GM18502 (cell line): ENCODE measurements around the gene SCFD2.
A peak's percentile ranks its signal among the peaks of the same experiment; 100 is the strongest.
"Not testable (repeated sequence)": the region's sequence is repeated elsewhere in the genome, so short reads cannot be mapped to it uniquely, and the experiment has no call there.

Source experiments
- ATAC-seq: cut with Tn5 transposase; IDR thresholded peaks from one replicate; pipeline ENCODE4 v1.9.1; 2021; ENCODE audit warnings: mild to moderate bottlenecking; ENCODE audit not compliant: unreplicated experiment, poor library complexity

The SCFD2 gene

DNA sequence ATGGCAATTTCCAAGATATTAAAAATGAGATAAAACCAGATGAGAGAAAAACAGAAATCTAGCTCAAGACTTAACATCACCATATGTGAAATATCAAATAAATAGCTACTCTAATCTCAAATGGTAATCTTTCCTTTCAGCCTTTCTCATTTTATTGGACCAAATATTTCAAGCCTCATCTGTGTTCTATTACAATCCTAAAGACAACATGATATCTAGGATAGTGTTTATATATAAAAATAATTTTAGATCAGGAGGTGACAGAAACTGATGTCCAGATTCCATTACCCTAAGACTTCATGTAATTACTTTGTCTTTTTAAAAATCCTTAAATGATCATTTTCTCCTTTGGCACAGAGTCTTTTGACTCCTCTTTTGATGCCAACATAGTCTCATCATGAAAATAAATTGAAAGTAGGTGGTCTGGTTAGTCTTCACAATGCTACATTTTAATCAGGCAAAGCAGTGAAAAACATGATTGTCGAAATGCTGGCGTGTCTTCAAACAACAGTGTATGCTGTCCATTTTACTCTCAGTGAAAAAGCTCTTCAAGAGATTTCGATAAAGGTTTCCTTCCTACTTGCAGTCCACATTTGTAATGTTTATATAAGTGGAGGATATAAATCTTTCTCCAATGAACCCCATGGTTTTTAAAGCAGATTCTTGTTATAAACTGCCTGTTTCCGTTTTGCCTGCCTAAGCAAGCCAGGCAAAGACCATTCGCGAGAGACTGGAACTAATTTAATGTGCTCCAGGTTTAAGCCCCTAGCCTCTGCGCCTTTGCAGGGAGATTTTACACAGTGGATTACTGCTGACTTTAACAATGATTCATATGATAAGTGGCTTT lies 169.8 kb downstream of the SCFD2 start:
- no peak for ATAC-seq

DNA sequence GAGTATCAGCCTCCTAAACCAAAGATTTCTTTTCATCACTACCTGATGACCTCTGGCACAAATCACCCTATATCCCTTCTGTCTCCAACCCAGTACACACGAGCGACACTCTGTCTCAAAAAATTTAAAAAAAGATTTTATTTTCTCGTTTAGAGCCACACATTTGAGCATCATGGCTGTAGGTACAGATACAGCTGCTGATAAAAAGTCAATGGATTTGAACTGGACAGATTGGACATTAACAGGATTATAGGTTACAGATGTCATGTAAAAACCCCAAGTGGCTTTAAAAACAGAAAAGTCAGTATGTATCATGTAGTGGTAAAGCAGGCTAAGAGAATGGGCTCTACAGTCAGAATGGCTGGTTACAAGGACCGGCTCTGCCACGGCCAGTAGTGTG lies 171.1 kb downstream of the SCFD2 start:
- no peak for ATAC-seq

DNA sequence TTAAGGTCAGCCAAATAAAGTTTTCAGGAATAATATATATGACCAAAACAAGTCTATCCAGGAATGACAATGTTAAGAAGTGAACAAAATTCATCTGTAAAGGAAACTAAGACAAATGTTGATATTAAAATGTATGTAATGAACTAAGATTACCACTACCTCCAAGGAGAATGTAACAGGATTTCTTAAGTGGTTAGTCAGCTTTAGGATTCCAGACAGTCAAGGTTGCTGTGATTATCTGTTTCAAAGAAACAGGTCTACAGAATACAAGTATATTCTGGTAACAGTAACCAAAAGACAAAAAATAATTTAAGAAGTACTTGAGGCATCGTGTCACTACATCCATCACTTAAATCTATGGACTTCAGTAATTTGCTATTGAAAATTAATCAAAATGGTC lies 172.8 kb downstream of the SCFD2 start:
- ATAC-seq = no peak

DNA sequence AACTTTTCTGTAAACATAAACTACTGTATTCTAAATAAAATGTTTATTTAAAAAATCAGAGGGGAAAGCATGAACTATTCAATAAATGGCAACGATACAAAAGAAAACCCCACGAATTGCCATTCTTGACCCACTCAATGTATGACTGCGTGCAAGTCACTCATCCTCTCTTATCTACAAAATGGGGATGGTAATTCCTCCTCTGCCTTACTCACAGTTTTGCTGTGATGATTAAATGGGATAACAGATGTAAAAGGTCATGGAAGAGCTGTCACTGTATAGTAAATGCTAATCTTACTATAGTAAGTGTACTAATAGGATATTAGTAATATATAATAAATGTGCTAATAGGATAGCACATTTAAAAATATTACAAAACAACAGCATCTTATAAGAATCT lies 173.4 kb downstream of the SCFD2 start:
- ATAC-seq = no peak

DNA sequence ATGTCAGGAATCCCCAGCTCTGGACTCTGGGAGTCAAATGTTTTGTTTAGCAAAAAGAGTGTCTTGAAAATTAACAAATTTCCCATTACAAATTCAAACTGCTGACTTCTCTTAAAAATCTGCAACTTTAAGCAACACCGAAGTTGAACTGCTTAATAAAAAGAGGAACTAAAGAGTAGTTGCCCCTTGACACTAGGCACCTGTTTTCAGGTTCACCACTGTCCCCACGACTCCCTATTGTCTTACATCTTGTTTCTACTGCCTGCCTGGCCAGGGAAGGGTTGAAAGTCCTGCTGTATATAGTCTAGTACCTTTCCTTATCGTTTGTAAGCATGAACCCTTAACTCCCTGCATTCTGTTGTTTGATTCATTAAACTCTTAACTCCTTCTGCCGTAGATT lies 173.9 kb downstream of the SCFD2 start:
- no peak for ATAC-seq

DNA sequence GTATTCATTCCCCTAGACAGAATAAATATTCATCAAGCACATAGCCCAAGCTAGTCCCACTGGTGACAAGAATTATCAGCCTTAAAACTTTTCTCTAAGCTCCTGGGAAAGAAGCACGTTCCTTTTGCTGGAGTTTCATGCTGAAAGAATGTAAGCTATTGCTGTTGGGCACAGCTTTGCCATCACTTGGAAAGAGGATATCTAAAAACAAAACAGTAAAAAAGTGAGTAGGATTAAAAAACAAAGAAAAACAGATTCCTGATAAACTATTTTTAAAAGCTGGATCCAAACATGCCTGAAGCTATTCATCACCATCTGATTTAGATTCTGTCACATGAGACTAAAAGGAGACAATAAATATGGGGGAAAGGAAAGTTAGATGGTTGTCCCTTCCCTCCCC lies 176.8 kb downstream of the SCFD2 start:
- ATAC-seq = no peak

DNA sequence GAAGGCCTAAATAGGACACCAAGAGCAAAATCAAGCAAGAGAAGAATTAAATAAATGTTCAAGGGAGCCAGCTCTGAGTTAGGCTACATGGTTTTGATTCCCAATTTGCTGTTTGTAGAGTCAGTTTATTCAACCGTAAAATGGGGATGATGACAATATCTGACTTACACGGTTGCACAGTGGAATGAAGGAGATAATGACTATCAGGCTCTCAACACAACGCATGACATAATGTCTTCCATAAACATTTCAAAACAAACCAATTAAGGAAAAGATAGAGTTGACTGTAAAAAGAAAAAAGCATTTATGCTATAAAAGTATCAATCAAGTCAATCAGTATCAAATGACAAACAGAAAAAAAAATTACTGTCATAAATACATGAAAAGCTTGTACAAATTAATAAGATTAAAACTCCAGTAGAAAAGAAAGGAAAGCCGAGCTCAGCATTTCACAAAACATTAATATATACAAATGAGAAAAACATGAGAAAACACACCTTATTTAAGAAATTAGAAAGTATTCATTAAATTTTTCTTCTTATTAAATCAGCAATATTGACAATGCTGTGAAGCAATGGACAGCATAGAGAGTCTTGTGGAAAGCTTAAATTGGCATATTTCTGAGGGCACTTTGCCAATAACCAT lies 179.0 kb downstream of the SCFD2 start:
- no peak for ATAC-seq

DNA sequence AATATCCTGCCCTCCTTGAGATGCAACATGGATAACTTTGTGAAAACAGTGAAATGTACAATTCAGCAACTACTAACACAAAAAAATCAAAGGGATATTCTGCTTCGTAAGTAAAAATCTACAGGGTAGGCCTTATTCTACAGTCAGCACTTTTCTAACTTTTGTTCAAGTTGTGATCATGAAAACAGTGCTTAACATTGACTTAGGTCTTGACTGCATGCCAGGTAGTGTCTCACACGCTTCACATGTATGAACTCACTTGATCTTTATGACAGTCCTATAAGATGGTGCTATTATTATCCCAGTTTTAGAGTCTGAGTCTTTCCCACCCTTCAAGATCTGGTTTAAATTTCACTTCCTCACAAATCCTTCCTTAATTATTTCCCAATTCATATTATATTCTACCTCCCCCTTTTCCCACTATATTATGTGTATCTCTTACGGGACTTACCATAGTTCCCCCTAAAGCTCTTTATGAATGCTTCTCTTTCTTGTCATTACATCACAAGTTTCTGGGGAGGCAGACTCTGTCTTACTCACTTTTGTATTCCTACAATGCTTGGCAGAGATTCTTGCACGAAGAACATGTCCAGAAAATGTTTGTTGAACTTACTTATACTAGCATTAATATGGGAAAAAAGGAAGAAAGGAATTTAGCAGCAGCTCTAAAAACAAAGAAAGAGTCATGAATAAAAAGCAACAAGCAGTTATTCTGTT lies 179.8 kb downstream of the SCFD2 start:
- ATAC-seq = no peak

DNA sequence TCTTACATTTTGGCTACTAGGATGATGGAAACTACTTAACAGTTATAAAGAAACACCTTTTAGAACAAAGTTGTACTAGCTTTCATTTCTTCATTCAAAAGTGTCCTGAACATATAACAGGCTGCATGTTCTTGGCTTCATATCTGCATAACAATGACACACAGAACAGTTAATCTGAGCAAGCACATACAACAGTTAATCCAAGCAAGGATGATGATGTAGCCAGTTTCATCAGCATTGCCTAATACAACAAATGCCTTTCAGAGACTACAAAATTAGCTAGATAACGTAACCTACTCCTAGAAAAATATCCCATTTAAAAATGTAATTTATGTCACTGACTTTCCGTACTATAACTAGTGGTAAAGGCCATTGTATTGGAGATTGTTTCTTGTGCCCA lies 182.1 kb downstream of the SCFD2 start:
- no peak for ATAC-seq

DNA sequence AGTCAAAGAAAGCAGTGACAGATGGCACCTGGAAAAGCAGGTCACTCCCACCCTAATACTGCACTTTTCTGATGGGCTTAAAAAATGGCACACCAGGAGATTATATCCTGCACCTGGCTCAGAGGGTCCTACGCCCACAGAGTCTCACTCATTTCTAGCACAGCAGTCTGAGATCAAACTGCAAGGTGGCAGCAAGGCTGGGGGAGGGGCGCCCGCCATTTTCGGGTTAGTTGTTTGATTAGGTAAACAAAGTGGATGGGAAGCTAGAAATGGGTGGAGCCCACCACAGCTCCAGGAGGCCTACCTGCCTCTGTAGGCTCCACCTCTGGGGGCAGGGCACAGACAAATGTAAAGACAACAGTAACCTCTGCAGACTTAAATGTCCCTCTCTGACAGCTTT lies 188.1 kb downstream of the SCFD2 start:
- ATAC-seq = not testable (repeated sequence)

DNA sequence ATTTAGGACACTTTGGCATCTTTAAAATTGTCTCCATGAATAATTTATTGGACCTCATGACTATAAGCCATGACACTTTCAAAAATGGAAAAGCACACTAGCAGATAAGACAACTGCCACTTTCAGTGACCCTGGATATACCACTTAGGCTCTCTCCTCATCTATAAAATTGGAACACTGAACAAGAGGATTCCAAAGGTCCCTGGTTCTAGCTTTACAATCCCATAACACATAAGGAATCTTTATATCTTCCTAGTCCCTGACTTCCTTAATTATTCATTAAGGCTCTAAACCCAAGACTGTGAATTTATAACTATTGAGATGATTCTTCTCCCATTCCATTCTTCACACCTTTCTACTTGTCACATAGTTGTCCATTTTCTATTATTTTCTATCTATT lies 190.2 kb downstream of the SCFD2 start:
- no peak for ATAC-seq

DNA sequence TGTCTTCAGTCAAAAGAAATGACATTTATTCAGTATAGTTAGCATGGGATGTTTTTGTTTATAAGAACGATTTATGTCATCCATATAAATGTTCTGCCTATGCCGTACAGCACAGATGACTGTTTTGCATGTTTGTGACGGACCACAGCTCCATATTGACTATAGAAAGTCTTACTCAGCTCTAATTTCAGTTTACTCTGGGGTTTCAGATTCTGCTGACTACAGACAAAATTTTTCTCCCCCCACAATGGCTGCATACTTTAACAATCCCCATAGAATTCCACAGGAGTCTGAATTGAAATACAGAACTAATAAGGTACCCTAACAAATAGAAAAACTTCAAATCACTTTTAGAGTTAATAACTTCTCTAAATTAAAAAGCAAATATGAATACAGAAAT lies 191.0 kb downstream of the SCFD2 start:
- ATAC-seq = no peak

DNA sequence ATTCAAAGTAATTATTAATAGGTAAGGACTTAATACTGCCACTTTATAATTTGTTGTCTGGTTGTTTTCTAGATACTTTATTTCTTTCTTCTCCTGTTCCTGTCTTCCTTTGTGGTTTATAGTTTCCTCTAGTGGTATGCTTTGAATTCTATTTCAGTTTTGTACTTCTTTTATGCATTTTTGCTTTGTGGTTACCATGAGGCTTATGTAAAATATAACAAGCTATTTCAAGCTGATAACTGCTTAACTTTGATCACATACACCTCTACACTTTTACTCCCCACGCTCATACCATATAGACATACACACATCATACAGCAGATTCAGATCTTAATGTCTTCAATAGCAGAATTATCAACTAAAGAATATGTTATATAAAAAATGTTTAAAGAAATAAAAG lies 192.3 kb downstream of the SCFD2 start:
- no peak for ATAC-seq

DNA sequence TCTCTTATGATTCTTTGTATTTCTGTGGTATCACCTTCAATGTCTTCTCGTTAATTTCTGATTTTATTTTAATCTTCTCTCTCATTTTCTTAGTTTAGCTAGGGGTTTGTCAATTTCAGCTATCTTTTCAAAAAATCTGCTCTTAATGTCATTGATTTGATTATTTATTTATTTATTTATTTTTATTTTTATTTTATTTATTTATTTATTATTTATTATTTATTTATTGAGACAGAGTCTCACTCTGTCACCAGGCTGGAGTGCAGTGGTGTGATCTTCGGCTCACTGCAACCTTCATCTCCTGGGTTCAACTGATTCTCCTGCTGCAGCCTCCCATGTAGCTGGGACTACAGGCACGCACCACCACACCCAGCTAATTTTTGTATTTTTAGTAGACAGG lies 194.1 kb downstream of the SCFD2 start:
- ATAC-seq = no peak

DNA sequence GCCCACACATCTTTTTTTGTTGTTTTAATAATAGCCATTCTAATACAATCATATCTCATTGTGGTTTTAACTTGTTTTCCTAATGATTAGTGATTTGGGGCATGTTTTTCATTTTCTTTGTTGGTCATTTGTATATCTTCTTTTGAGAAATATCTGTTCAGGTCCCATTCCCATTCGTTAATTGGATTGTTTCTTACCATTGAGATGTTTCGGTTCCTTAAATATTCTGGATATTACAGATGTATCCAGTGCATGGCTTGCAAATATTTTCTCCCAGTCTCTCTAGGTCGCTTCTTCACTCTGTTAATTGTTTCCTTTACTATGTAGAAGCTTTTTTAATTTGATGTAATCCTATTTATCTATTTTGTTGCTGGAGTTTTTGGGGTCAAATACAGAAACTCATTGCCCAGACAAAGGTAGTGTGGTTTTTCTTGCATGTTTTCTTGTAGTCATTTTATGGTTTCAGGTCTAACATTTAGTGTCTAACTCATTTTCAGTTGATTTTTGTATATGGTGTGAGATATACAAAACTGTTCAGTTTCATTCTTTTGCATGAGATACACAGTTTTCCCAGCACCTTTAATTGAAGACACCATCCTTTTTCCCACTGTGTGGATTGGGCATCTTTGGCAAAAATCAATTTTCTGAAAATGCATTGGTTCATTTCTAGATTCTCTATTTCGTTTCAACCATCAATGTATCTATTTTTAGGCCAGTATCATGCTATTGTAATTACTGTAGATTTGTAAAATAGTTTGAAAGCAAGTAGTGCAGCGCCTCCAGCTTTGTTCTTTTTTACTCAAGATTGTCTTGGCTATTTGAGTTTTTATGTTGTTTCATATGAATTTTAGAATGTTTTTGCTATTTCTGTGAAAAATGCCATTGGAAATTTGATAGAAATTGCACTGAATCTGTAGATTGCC lies 195.9 kb downstream of the SCFD2 start:
- peak; percentile 61 for ATAC-seq

DNA sequence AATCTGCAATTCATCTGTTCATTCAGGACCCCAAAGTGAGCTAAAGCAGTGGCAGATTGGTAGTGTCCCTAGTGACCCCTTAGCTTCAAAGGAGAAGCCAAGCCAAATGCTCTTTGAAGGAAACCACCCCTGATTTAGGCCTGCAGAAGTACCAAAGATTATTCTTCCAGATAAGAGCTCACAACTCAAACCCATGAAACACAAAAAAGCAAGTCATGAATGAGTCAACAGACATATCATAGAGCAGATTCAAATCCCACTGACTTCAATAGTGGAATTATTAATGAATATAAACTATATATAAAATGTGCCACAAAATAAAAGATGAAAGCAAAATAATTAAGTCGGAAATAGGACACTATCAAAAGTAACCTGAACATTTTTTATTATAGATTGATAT lies 197.6 kb downstream of the SCFD2 start:
- ATAC-seq = no peak

DNA sequence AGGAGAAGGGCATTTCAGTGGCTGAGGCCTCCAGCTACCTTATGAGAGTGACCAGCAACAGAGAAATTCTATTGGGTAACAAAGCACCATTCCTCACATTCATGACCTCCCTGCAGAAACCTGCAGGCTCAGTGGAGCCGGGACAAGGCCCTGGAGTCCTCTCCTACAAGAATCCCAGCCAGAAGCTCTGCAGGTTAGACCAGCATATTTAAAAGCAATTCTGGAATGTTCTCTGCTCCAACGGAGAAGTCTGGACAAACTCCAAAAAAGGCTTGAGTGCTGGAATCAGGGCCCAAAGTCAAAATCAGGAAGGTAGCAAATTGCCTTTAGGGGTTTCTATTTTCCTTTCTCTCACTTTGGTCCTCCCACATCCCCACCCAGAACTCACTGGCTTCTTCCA lies 202.9 kb downstream of the SCFD2 start:
- ATAC-seq = no peak

DNA sequence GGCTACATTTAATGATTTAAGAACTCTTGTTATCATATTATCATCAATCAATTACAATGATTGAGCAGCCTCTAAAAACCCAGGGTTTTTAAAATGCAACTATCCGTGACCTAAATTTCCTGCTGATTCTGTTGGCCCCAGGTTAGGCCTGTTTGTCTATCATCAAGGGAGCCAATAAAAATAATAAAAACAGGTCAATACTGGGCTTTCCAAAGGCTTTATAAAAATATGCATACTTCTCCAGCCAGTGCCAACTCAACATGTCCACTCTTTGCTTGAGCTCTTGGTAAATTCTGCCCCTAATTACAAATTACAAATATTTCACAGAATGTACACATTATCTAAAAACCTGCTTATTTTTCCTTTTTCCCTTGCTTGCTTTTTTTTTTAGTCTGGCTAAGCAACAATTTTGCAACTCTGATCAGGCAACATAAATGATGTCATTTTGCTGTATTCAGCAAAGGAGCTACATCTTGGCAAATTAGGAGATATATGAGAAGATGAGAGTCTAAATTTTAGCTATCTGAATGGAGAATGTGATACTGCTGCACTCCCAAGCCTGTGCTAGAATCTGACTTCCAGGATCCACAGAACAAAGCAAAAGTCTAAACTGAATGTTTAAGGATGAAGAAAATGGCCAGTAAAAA lies 204.0 kb downstream of the SCFD2 start:
- no peak for ATAC-seq

DNA sequence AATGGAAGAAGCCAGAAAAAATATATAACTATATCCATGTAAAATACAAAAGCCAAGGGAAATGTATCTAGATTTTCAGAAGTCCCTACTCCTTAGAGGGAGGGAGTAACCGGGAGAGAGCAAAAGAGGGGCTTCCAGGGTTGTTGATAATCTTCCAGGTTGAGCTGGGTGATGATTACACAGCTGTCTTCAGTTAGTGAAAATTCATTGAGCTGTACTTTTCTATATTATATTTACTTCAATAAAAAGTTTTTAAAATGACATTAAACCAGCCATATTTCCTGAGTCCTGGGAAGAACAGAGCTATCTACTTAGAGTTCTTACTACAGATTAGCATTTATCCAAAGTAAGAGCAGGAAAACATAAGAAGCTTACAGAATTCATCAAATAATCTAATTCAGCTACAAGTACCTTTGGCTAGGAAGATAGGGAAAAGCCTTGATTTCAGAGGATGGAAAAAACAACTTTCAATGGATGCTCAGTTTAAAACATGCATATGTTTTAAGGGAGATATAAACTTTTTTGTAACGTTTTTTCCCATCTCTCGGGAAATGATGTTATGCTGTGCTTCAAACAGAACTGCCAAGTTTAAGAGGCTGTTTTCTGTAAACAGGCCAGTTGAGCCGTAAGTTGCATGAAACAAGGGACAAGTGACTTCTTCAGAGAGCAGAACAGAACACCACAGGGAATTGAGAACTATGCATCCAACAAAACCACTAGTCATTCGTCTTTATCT lies 204.6 kb downstream of the SCFD2 start:
- ATAC-seq = no peak
